ENCODE measurements around the gene ACOX1.

The ACOX1 gene

DNA sequence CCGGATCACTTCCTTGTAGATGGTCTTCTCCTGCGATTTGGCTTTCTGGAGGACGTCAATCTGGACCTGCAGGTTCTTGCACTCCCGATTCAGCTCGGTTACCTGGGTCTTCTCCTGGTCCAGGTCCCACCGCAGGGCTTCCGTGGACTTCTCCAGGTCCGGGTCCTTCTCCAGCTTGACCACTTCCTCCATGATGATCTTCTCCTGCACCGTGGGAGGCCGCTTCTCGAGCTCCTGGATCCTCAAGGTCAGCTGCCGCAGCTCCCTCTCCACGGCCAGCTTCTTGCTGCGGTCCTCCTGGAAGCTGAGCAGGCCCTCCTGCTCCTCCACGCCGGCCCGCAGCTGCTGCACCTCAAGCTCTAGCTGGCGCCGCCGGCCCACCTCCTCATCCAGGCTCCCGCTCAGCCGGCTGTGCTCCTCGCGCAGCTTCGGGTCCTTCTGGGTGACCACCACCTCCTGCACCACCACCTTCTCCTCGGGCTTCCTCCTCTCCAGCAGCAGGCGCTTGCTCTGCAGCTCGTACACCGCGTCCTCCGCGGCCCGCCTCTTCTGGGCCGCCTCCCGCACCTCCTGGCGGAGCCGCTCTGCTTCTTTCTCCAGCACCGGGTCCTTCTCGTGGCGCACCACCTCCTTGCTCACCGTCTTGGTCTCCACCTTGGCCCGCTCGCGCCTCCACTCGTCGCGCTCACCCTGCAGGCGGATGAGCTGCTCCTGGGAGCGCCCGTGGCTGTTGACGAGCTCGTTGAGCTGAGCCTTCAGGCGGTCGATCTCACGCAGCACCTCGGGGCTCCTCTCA is 29.9 kb upstream of the ACOX1 start:
- no peak for DNase-seq (ENCODE audit: low spot score)

- no peak for DNase-seq (ENCODE audit: low spot score)
These were observed 29.2 kb upstream of the ACOX1 start for GRCh38 chr17:76008208-76008607.

DNA sequence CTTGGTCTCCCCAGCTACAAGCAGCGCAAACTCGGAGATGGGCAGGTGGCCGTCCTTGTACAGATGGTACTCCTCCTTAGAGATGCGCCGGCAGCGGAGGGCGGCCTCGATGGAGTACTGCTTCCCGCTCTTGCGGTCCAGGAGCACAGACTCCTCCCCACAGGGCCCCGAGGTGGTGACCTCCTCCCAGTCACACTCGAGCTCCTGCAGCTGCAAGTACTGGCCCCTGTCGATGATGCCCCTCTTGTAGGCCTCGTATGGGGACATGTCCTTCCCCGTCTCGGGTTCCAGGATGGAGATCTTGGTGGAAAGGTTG is 28.8 kb upstream of the ACOX1 start:
- no peak for DNase-seq (ENCODE audit: low spot score)

DNA sequence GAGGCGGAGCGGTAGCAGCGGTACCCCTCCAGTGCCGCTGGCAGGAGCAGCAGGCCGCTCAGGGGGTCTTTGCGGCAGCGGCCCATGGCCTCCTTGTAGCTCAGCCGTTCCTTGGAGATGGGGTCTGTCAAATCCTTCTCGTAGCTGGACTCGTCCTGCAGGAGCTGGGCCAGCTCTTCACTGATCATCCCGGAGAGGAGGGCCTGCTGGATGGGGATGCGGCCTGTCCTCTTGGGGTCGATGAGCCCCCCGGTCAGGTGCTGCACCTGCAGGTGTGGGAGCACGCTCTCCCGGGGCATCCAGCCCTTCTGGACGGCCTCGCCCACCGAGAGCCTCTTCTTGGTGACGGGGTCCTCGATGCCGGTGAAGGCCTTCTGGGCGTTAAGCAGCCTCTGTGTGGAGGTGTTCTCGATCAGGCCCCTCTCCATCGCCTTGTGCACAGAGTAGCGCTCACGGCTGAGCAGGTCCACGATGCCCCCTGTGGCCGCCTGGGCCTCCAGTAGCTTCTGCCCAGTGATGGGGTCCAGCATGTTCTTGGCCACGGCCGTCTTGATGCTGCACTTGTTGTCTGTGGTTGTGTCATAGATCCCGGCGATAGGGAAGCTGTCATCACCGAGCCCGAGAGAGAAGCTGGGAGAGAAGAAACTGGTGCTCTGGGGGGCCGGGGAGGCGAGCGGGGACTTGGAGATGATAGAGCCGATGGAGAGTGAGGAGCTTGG is 28.3 kb upstream of the ACOX1 start:
- DNase-seq (ENCODE audit: low spot score): no peak

- peak; percentile 56 for DNase-seq (ENCODE audit: low spot score)
These were observed 26.5 kb upstream of the ACOX1 start for GRCh38 chr17:76005263-76006149.

DNA sequence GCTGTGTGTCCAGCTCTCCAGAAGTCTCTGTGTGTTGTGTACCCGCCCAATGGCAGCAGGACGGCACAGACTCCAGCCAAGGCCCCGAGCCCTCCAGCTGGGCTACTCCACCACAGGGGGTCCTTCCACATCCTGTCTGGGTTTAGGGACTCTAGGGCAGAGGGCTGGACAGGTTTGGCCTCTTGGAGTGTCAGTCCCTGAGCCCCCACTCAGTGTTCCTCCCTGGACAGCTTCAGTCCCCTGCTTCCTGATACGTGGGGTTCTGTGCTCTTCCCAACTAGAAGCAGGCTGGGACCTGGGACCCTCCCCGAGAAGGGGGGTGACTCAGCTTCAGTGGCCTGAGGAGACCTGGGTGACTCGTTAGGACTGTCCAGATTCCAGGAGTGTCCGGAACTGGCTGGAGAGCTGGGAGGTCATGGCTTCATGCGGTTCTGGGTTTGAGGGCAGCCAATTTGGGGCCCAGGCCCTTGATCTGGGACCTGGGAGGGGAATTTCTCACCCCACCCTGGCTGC is 25.8 kb upstream of the ACOX1 start:
- no peak for DNase-seq (ENCODE audit: low spot score)

DNA sequence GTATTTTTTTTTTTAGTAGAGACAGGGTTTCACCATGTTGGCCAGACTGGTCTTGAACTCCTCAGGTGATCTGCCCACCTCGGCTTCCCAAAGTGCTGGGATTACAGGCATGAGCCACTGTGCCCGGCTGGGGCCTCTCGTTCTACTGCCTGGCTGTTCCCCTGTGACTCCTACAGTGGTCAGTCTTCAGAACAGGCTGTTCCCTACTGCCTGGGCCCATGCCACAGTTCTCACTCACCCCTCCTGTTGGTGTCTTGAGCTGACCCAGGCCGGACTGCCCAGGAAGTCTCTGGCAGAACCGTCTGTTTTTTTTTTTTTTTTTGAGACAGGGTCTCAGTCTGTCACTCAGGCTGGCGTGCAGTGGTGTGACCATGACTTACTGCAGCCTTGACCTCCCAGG is 24.9 kb upstream of the ACOX1 start:
- DNase-seq (ENCODE audit: low spot score): no peak

DNA sequence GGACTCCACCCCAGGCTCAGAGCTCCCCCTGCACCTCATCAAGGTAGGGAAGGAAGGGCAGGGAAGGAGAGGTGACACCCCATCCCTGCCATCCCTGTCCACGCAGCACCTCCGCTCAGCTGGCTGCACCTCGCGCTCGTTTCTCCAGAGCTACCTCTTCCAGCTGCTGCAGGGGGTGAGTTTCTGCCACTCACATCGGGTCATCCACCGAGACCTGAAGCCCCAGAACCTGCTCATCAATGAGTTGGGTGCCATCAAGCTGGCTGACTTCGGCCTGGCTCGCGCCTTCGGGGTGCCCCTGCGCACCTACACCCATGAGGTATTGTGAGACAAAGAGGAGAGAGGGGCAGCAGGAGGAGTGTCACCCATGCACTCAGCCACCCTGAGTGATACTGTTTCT is 23.1 kb upstream of the ACOX1 start:
- no peak for DNase-seq (ENCODE audit: low spot score)

- DNase-seq (ENCODE audit: low spot score): no peak
These were observed 22.0 kb upstream of the ACOX1 start, which contains the start of gene CDK3 for GRCh38 chr17:76000755-76001521. TSS of gene CDK3 (plus strand) at chr17:76000855. CDS start at chr17:76001426, 571 bp downstream.

GRCh38 chr17:76000016-76000754 is 21.2 kb upstream of the ACOX1 start:
- no peak for DNase-seq (ENCODE audit: low spot score)

DNA sequence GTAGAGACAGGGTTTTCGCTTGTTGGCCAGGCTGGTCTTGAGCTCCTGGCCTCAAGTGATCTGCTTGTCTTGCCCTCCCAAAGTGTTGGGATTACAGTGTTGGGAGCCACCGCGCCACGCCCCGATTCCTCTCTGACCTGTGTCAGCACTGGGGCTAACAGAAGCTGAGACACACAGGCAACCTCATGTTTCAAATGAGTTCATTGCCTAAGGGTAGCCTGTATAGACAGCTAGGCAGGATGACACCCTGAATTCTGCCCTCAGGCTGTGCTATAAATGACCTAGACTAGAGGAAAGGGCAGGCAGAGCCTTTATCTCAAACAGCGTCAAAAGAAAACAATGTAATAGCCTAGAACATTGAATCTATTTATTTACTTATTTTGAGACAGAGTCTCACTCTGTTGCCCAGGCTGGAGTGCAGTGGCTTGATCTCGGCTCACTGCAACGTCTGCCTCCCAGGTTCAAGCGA is 19.4 kb upstream of the ACOX1 start:
- no peak for DNase-seq (ENCODE audit: low spot score)

GRCh38 chr17:75996665-75997590 is 18.0 kb upstream of the ACOX1 start:
- peak; percentile 61 for DNase-seq (ENCODE audit: low spot score)

GRCh38 chr17:75995385-75995925 is 16.5 kb upstream of the ACOX1 start:
- DNase-seq (ENCODE audit: low spot score): no peak

GRCh38 chr17:75994802-75995370 is 15.9 kb upstream of the ACOX1 start:
- no peak for DNase-seq (ENCODE audit: low spot score)

DNA sequence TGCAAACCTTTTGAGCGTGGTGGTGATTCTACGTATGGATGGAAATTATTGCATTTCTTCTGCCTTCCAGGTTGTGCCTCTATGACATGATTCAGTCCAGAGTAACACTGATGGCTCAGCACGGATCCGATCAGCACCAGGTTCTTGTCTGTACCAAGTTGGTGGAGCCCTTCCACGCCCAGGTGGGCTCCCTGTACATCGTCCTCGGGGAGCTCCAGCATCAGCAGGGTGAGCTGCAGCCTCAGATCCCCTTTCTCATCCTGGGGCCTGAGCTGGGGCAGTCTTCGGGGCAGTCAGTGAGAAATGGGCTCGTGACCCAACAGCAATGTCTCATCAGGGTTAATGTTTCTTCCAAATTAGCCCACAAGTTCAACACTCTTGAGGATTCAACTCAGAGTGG is 12.4 kb upstream of the ACOX1 start:
- no peak for DNase-seq (ENCODE audit: low spot score)

DNA sequence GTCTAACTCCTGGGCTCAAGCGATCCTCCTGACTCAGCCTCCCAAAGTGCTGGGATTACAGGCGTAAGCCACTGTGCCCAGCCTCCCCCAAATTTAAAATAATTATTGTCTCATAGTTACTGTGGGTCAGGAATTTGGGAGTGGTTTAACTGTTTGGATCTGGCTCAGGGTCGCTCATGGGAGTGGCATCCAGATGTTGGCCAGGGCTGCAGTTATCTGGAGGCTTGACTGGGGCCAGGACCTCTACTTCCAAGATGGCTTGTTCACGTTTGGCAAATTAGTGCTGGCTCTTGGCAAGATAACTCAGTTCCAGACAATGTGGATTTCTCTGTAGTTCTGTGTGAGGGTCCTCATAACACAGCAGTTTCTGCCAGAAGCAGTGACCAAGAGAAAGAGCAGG is 8.1 kb upstream of the ACOX1 start:
- no peak for DNase-seq (ENCODE audit: low spot score)

DNA sequence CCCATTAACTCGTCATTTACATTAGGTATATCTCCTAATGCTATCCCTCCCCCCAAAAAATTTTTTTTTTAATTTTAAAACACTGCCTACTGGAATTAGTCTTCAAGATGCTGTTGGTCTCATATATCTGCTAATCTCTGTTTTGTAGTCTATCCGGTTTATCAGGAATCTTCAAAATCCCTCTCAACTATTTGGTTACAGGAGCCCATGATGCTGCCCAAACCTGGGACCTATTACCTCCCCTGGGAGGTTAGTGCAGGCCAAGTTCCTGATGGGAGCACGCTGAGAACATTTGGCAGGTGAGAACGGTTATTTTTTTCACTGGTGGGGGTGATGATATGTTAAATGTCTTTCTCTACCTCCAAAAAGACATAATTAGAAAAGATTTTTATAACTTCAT is 7.0 kb upstream of the ACOX1 start:
- no peak for DNase-seq (ENCODE audit: low spot score)

GRCh38 chr17:75983501-75984181 is 4.7 kb upstream of the ACOX1 start:
- no peak for DNase-seq (ENCODE audit: low spot score)

Data from Ammon's horn (tissue), 1 donor.